OCI-LY7 (cell line): ENCODE data around the gene TRPM2. TPM values are rescaled to one million over a fixed set of nuclear protein-coding genes. Genes with fewer than 3 reads are reported as not detected.

ENCODE experiments used
- BruUV-seq: library from RNA; stranded (reverse); fragments of 400-500 nt; replicated peaks from 2 replicates; lab custom pipeline; 2021; lab: Mats Ljungman, UMichigan
- CTCF ChIA-PET: fragments of 300-600 bp; sonication (Branson Sonifier 250); formaldehyde crosslinking; loops from one replicate; lab custom pipeline; 2022; ENCODE audit warnings: antibody characterized with exemption; ENCODE audit not compliant: unreplicated experiment; lab: Charles Lee
- POLR2A ChIA-PET: fragments of 300-600 bp; sonication (Branson Sonifier 250); formaldehyde crosslinking; loops from one replicate; lab custom pipeline; 2022; ENCODE audit warnings: antibody characterized with exemption; lab: Charles Lee
- DNase-seq: peaks from one replicate; pipeline ENCODE4 v3.0.0-alpha.2; 2015; ENCODE audit warnings: low spot score
- H2AFZ ChIP-seq: fragments of 200-600 bp; sonication (generic), shearing (Covaris generic); 2 replicates; pipeline ENCODE4 v1.6.1; 2014; ENCODE audit warnings: mild to moderate bottlenecking, antibody characterized with exemption, low read length, moderate library complexity
- H3K27ac ChIP-seq: fragments of 200-600 bp; sonication (generic); 2 replicates; pipeline ENCODE4 v1.5.1; 2014; ENCODE audit warnings: mixed run types, low read depth, mild to moderate bottlenecking, moderate library complexity, low read length, inconsistent platforms; ENCODE audit not compliant: poor library complexity, severe bottlenecking
- H3K36me3 ChIP-seq: fragments of 200-600 bp; sonication (generic); 2 replicates; pipeline ENCODE4 v1.6.1; 2014; ENCODE audit warnings: mild to moderate bottlenecking, antibody characterized with exemption, low read length, moderate library complexity, mixed read lengths; ENCODE audit not compliant: insufficient read depth
- H3K4me1 ChIP-seq: fragments of 200-600 bp; sonication (generic); 2 replicates; pipeline ENCODE4 v1.5.1; 2014; ENCODE audit warnings: mild to moderate bottlenecking, low read length; ENCODE audit not compliant: insufficient read depth, poor library complexity, severe bottlenecking
- H3K4me2 ChIP-seq: fragments of 200-600 bp; sonication (generic); 2 replicates; pipeline ENCODE4 v1.6.1; 2014; ENCODE audit warnings: mild to moderate bottlenecking, low read length
- H3K4me3 ChIP-seq: fragments of 200-600 bp; sonication (generic); 2 replicates; pipeline ENCODE4 v1.5.1; 2014; ENCODE audit warnings: mild to moderate bottlenecking, low read depth, low read length; ENCODE audit not compliant: poor library complexity, severe bottlenecking
- H3K79me2 ChIP-seq: fragments of 200-600 bp; sonication (generic); 2 replicates; pipeline ENCODE4 v1.6.1; 2016; ENCODE audit warnings: low read depth, mild to moderate bottlenecking, low read length, moderate library complexity, mixed read lengths; ENCODE audit not compliant: insufficient read depth
- H3K9me2 ChIP-seq: fragments of 200-600 bp; sonication (generic); 2 replicates; pipeline ENCODE4 v1.6.1; 2016; ENCODE audit warnings: mild to moderate bottlenecking, low read length, mixed read lengths; ENCODE audit not compliant: insufficient read depth
- H3K9me3 ChIP-seq: fragments of 200-600 bp; sonication (generic); 2 replicates; pipeline ENCODE4 v1.6.1; 2014; ENCODE audit warnings: mild to moderate bottlenecking, mixed run types, low read length, mixed read lengths
- H4K20me1 ChIP-seq: fragments of 200-600 bp; sonication (generic); 2 replicates; pipeline ENCODE4 v1.6.1; 2014; ENCODE audit warnings: mild to moderate bottlenecking, antibody characterized with exemption, low read length, moderate library complexity, mixed read lengths; ENCODE audit not compliant: insufficient read depth
- EZH2phosphoT487 ChIP-seq: fragments of 200-600 bp; sonication (generic); IDR thresholded peaks from 2 replicates; pipeline ENCODE4 v1.6.1; 2018; ENCODE audit warnings: low read depth, borderline replicate concordance, mild to moderate bottlenecking, mixed run types, antibody characterized with exemption, low read length, moderate library complexity, mixed read lengths
- intact Hi-C: fragments of 100-400 bp; cut with micrococcal nuclease; formaldehyde crosslinking; loops from one replicate; pipeline ENCODE4 v1.10.0; 2022; ENCODE audit not compliant: unreplicated experiment
- total RNA-seq, 2 experiments: library from RNA; depleted of rRNA in 1 of 2; stranded (reverse); fragments of >200 nt in 1 of 2; shearing (Covaris generic) in 1 of 2; gene quantifications; 2 replicates each; pipeline ENCODE4 v1.2.3, GENCODE V29; 2014 to 2022
- TF ChIP-seq, protein P1 (sequence below): fragments of 200-600 bp; sonication (generic); conservative IDR thresholded peaks from 2 replicates; pipeline ENCODE4 v1.5.1; 2014; ENCODE audit warnings: mild to moderate bottlenecking, antibody characterized with exemption, low read length, moderate library complexity, mixed read lengths

Gene TRPM2
- total RNA-seq, 2 experiments from 2014 or later = 1.8 to 7.1 TPM

GRCh38 chr21:44379991-44380865 lies 26.8 kb downstream of the TRPM2 start:
- no peak for DNase-seq
- Histone ChIP-seq H3K79me2 (no peaks in the 10 kb centered on the region), H3K9me3 (peaks cover 16% of the 10 kb centered on the region), H2AFZ (no peak overlapping the region), H3K27ac (no peak overlapping the region), H4K20me1 (no peaks in the 10 kb centered on the region), H3K9me2 (no peaks in the 10 kb centered on the region), H3K36me3 (no peaks in the 10 kb centered on the region), H3K4me2 (no peak overlapping the region), H3K4me1 (no peaks in the 10 kb centered on the region), H3K4me3 (no peak overlapping the region)
- intact Hi-C loops = no loop called here
- POLR2A ChIA-PET = no interaction called here
- BruUV-seq = no TSS peak
- CTCF ChIA-PET = no interaction called here
- TF ChIP-seq, protein P1, sequence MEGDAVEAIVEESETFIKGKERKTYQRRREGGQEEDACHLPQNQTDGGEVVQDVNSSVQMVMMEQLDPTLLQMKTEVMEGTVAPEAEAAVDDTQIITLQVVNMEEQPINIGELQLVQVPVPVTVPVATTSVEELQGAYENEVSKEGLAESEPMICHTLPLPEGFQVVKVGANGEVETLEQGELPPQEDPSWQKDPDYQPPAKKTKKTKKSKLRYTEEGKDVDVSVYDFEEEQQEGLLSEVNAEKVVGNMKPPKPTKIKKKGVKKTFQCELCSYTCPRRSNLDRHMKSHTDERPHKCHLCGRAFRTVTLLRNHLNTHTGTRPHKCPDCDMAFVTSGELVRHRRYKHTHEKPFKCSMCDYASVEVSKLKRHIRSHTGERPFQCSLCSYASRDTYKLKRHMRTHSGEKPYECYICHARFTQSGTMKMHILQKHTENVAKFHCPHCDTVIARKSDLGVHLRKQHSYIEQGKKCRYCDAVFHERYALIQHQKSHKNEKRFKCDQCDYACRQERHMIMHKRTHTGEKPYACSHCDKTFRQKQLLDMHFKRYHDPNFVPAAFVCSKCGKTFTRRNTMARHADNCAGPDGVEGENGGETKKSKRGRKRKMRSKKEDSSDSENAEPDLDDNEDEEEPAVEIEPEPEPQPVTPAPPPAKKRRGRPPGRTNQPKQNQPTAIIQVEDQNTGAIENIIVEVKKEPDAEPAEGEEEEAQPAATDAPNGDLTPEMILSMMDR = no peak
- no peak for TF ChIP-seq EZH2phosphoT487

DNA sequence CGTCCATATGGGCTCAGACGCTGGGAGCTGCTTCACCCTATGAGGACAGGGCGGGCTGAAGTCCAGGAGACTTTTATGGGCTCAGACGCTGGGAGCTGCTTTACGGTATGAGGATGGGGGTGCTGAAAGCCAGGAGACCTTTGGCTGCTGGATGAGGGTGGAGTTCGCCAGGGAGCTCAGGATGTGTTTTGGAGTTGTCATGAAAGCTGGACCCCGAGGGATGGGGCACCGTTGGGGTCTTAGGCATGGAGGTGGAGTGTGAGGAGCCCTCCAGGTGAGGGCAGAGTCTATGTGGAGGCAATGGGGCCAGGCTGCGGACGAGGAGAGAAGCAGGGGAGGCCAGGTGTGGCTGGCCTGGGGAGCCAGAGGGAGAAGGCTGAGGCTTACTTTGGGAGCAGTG lies 27.5 kb downstream of the TRPM2 start:
- Histone ChIP-seq H3K27ac (no peak overlapping the region), H3K4me2 (no peak overlapping the region), H2AFZ (no peak overlapping the region), H3K79me2 (no peaks in the 10 kb centered on the region), H3K4me1 (no peaks in the 10 kb centered on the region), H3K36me3 (no peaks in the 10 kb centered on the region), H3K9me3 (peaks cover 22% of the 10 kb centered on the region), H4K20me1 (no peaks in the 10 kb centered on the region), H3K4me3 (no peak overlapping the region), H3K9me2 (no peaks in the 10 kb centered on the region)
- intact Hi-C loops = no loop called here
- ChIA-PET CTCF (no interaction called here), POLR2A (no interaction called here)
- no TSS peak for BruUV-seq
- DNase-seq = no peak
- TF ChIP-seq, protein P1 = no peak
- no peak for TF ChIP-seq EZH2phosphoT487

- H4K20me1 ChIP-seq = no peaks in the 10 kb centered on the region
- no peaks in the 10 kb centered on the region for H3K9me2 ChIP-seq
- POLR2A ChIA-PET = no interaction called here
- H3K79me2 ChIP-seq = no peaks in the 10 kb centered on the region
- no peak overlapping the region for H3K4me3 ChIP-seq
- no peak for TF ChIP-seq EZH2phosphoT487
- TF ChIP-seq, protein P1 = no peak
- DNase-seq = no peak
- no peak overlapping the region for H2AFZ ChIP-seq
- CTCF ChIA-PET = no interaction called here
- no peak overlapping the region for H3K4me2 ChIP-seq
- H3K9me3 ChIP-seq = peaks cover 29% of the 10 kb centered on the region
- BruUV-seq = no TSS peak
- H3K36me3 ChIP-seq = no peaks in the 10 kb centered on the region
- intact Hi-C loops = no loop called here
- H3K27ac ChIP-seq = no peak overlapping the region
- H3K4me1 ChIP-seq = no peaks in the 10 kb centered on the region
These were observed 28.5 kb downstream of the TRPM2 start for GRCh38 chr21:44381874-44382273.
